GM21737 (cell line): ENCODE measurements around the gene C1R.

Experiments used
- ATAC-seq: cut with Tn5 transposase; IDR thresholded peaks from one replicate; pipeline ENCODE4 v1.9.1; 2021; ENCODE audit warnings: mild to moderate bottlenecking, moderate library complexity; ENCODE audit not compliant: unreplicated experiment

C1R gene

GRCh38 chr12:7092229-7092985 lies at the start of gene C1R:
TSS of gene C1R (minus strand) at chr12:7092445. CDS start at chr12:7092388, 57 bp downstream.
- no peak for ATAC-seq

GRCh38 chr12:7141351-7142005 lies 49.2 kb upstream of the C1R start:
- no peak for ATAC-seq

- no peak for ATAC-seq
These were observed 47.0 kb upstream of the C1R start for GRCh38 chr12:7139200-7139599.

GRCh38 chr12:7137908-7138307 lies 45.7 kb upstream of the C1R start:
- ATAC-seq, result no peak

GRCh38 chr12:7136676-7137075 lies 44.4 kb upstream of the C1R start:
- no peak for ATAC-seq

GRCh38 chr12:7136071-7136470 lies 43.8 kb upstream of the C1R start:
- ATAC-seq, result no peak

- no peak for ATAC-seq
These were observed 42.3 kb upstream of the C1R start for GRCh38 chr12:7134396-7135166.

GRCh38 chr12:7131502-7131866 lies 39.2 kb upstream of the C1R start:
- no peak for ATAC-seq

- ATAC-seq, result no peak
These were observed 38.7 kb upstream of the C1R start for GRCh38 chr12:7130701-7131501.

- ATAC-seq, result peak; percentile 55
These were observed 37.8 kb upstream of the C1R start, which contains the start of gene CLSTN3 for GRCh38 chr12:7129872-7130691. TSS of gene CLSTN3 (plus strand) at chr12:7130371. CDS start at chr12:7130649, 278 bp downstream.

GRCh38 chr12:7129287-7129871 lies 37.1 kb upstream of the C1R start:
- ATAC-seq, result peak; percentile 10

- ATAC-seq, result no peak
These were observed 36.5 kb upstream of the C1R start, which contains the start of gene RBP5 for GRCh38 chr12:7128681-7129286. TSS of gene RBP5 (minus strand) at chr12:7128889. CDS start at chr12:7128775, 114 bp downstream.

GRCh38 chr12:7127916-7128626 lies 35.8 kb upstream of the C1R start:
- no peak for ATAC-seq

- no peak for ATAC-seq
These were observed 33.5 kb upstream of the C1R start for GRCh38 chr12:7125632-7126227.

- ATAC-seq, result no peak
These were observed 31.7 kb upstream of the C1R start for GRCh38 chr12:7123806-7124522.

GRCh38 chr12:7122811-7123769 lies 30.8 kb upstream of the C1R start:
- no peak for ATAC-seq
